M059J (cell line): ENCODE data around the gene SNX11. TPM values are rescaled to one million over a fixed set of nuclear protein-coding genes. Genes with fewer than 3 reads are reported as not detected.

Experiments
- DNase-seq: peaks from one replicate; pipeline ENCODE4 v3.0.0-alpha.2; 2012; ENCODE audit warnings: low read depth
- total RNA-seq: library from RNA; depleted of rRNA; stranded (reverse); fragments of >200 nt; shearing (Covaris generic); gene quantifications from 2 replicates; pipeline ENCODE4 v1.2.3, GENCODE V29; 2014

The SNX11 gene
- total RNA-seq, 1 experiment from 2014 or later: 18.1 TPM

DNA sequence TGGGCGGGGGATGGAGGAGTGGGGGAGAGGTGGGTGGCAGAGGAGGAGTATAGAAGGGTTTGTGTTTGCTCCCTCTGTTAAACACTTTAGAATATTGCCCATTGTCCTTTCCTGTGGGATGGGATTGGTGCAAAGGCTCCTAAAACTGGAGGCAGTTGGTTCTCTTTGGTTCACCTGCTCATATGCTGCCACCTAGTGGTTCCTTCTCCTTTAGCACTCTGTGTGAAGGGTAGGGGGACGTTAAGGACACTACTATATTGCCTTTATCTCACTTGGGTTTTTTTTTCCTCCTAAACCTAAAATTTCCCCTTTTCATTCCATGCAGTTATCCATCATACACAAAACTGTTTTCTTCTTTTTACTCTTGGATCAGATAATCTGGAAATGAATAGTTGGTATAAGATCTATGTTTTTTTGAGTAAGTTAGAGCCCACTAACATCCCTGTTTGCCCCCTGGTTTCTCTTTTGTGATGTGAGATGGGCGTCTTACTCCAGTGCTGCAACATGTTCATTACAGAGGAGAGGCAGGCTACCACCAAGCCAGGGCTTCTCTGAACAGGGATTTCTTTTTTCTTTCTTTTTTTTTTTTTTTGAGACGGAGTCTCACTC, 23.8 kb downstream of the SNX11 start:
- DNase-seq: peak; percentile 76

DNA sequence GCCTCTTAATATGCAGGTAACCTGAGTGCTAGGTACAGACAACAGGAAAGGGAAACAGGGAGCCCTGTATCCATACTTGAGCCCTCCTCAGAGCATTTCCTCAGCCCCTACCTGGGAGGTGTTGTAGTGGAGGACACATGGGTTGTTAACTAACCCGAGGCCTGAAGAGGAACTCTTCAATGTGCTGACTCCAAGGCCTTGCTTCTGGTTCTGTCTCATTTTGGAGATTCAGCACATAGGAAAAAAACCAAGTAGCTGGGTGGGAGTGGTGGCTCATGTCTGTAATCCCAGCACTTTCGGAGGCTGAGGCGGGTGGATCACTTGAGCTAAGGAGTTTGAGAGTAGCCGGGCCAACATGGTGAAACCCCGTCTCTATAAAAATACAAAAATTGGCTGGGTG, 24.8 kb downstream of the SNX11 start:
- DNase-seq: no peak

DNA sequence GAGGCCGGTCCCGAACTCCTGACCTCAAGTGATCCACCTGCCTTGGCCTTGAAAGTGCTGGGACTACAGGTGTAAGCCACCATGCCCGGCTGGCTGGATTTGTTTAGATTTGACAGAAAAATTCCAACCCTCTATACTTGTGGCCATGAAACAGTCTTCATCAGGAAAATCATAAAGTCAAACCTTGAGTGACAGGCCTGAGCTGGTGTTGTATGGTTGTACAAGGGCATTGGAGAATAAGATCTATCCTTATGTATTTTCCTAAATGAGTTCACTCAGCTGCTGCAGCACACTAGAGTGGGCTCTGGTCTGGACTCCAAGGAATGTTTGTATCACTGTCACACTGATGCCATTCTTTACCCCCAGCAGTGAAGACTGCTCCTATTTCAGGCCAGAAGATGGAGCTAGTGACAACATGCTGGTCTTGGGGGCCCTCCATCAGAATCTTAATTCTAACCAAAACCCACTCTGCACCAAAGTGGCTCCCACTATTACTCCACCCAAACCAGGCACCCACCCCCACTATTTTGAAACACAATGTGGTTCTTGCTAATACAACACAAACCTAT, 27.4 kb downstream of the SNX11 start:
- peak; percentile 27 for DNase-seq

DNA sequence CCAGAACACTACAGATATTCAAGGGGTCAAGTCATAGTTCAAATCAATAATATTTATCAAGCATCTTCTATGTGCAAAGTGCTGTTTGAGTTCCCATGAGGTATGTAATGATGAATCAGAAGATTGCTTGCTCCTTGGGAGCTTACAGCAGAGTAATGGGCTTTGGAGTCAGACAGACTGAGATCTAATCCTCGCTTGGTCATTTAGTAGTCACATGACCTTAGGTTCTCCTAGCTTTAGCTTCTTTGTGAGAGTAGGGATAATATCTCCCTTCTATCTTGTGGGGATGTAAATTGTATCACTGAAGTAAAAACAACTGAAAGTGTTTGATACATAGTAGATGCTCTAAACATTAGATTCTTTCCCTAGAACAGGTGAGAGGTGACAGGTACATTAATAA, 30.1 kb downstream of the SNX11 start:
- no peak for DNase-seq

DNA sequence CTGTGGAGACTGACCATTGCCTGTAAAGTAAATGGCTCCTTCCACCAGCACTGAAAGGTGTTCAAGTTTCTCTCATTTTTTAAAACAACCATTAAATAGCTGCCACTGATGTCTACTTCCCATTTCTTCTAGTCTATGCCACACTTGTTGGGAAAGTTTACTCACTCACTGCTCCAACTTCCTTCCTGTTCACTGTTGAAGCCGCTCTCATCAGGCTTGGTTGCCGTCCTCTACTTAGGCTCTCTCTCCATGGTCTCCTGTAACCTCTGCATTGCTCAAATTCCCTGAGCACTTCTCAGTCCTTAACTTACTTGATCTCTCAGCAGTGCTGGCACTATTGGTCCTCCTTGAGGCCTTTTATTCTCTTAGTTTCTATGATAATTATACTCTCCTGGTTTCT, 32.4 kb downstream of the SNX11 start:
- no peak for DNase-seq

DNA sequence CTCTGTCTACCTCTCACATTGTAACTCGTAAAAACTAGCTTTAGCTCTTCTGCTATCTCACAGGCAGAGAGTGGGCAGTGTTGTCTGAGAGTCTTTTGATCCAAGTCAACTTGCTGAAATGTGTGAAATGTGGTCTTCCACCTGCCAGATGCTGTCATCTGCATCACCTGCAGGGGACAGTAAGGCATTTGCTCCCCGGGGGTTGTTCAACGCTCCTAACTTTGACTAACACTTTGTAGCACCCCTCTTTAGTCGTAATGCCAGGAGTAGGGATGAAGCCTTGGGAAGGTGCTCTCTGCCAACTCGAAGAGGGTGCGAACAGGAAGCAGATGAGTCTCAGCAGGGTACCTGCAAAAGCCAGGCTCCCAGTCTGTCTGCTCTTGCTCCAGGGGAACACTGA, 36.1 kb downstream of the SNX11 start:
- no peak for DNase-seq

DNA sequence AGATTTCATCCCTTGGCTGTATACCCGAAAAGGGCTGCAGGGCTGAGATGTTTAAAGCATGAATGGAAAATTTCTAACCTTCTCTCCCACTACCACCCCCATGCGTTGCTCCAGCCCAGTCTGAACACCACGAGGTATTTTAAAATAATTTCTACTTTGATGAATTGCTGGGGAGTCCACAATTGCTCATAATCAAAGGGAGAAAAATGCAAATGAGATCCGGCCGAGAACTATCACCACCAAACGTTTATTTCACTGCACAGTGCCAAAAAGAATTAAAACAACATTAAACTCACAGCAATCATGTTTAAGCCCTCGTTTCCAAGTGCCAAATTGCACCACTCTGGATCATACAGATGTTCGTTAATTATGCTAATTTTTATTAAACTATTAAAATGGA, 36.7 kb downstream of the SNX11 start:
- no peak for DNase-seq

DNA sequence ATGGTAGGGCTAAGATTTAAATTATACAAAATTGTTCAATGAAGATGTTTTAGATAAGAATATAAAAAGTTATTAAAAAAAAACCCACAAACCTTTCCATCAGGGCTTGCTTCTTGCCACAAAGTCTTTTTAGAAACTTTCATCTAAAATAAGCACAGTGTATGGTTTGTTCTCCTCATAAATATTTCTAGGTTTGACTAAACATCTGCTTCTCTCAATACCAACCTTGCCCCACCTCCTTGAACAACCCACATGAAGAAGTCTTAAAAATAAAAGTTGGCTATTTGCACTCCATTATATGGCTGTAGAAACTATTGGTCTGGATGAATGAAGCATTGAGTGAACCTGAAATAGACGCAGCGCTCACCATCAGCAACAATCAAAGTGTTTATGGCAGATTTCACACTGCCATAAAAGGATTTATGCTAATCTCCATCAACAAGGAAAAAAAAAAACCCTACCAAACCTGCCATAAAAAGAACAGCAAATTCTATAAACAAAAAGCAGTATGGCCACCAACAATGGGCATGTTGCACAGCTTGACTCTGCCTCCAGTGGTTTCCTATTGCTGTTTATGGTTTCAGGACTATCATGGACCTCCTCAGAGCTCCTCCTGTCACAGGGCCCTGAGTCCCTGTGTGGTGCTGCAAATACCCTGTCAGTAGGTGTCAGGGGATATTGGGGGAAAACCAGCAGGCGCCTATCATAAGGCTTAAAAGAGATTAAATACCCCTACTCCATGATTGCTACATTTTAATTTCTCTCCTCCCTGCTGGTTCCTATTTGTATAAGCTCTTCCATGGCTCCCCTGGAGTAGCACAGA, 37.6 kb downstream of the SNX11 start:
- DNase-seq: no peak

DNA sequence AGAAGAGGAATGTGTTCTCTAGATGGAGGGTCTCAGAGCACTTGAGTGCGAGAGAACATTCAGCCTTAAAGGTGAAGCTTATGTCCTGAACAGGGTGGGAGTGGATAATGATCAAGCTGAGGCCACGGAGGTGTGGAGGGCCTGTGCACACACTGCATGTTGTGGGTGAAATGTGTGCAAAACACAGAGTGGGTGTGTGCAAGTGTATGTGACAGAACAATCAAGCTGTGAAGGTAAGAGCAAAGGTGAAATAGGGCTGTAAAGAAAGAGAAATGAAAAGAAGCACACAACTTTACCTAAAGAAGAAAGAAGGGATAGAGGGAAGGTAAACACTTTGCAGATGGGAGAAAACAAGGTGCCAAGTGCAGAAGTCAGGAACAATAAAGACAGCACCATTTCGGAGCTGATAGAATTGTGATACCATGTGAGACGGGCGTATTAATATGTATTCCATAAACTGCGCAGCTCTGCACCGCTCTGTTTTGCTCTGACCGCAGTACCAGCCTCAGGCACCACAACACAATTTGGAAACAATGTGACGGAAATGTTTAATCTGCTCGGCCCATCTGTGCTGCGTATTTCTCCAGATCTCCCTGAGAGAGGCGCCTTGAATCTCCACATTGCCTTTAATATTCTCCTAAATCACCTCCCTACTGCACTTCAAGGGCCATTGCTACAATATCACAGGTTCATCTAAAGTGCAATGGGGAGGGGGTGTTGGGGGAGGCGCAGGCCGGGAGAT, 40.6 kb downstream of the SNX11 start:
- no peak for DNase-seq

DNA sequence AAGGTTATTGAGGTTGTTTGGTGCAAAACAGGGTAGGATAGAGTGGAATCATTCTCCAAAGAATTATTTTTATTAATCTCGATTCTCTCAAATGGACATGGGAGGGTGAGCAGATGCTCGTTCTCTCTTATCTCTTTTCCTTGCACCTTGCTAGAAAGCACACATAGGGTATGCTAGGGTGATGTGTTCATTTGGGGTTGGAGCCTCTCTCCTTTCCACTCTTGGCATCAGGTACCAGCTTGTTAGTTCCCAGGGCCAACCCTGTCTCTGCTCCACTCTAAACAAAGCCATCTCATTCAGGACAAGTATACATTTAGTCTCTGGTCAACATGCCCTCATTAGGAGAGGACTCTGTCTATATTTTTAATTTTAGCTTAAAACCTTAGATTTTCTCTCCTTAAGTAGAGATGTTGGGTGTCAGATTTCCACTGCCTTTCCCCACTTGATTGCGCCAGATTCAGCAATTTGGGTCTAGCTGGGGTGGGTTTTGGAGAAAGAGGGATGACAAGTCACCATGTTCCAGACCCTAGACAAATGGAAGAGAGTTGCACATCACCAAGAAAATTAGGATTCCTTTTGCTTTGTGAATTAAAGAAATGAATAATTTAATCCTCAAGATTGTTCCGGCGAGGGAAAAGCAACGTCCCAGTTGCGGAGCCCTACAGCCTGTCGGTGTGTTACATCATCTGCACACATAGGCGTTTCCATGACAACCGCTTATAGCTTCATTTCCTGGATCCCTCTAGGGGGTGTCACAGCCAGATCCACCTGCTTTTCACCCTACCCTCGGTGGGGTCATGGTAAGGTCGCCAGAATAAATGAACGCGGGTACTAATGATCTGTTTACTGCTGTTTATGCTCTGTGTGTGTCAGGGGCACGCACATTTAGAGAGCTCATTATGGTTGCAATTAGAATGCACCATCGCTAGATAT, 41.6 kb downstream of the SNX11 start:
- DNase-seq: no peak

DNA sequence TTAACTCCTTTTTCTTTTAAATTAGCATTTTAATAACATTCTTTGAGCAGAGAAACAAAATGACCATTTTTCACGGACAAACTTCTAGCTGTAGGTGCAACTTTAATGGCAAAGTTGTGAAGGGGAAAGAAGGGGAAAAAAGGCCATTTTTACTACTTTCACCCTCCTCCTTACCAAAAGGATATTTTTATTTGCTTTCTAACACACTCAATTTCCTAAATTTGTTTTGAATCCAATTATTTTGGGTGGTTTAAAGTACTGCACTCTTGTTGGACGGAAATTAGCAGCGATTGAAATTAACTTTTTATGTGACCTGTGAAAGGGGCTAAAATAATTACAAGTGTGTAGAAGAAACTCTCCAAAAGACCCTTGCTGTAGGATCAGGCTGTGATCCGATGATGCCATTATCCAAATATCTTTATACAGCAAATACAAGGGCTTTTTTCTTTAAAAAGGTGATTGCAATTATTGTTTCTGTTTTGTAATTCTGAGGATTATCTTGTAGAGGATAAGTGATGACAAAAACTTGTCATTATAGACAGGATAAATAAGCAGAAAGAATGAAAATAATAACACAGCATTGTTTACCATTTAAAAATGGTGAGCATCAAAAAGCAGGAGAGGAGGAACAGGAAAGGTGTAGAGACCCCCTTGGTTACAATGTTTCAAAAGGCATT, 42.4 kb downstream of the SNX11 start:
- no peak for DNase-seq

DNA sequence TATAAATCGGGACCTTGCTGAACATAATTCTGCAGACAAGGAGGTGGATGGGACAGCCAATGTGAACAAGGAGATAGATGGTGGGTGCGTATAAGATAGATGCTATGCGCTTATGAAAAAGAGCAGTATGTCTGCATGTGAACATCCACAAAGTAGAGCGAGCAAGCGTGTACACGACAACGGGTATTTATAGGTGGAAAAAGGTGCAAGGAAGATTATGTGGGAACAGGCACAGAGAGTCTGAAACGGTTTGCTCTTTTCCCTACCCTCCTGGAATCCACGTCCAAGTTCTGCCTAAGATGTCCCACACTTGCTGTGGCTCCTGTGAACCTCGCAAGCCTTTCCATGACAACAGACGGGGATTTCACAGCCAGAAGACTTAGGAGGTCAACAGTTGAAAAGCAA, 43.0 kb downstream of the SNX11 start:
- DNase-seq: no peak

DNA sequence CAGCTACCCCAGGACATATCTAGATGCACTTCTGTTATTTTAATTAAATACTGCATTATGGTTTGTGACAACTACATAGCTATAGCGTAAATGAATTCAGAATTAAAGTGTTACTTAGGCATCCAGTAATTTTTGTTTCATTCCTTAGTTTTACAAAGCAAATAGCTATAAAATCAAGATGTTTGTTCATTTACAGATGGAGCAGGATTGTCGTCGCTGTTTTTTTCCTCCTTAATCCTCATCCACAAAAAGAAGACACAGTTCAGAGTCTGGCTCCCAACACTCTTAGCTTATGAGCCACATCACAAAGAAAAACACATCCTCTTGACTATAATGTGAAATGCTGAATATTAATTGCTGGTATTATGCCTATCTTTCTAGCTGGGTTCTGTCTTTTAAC, 43.7 kb downstream of the SNX11 start:
- no peak for DNase-seq

DNA sequence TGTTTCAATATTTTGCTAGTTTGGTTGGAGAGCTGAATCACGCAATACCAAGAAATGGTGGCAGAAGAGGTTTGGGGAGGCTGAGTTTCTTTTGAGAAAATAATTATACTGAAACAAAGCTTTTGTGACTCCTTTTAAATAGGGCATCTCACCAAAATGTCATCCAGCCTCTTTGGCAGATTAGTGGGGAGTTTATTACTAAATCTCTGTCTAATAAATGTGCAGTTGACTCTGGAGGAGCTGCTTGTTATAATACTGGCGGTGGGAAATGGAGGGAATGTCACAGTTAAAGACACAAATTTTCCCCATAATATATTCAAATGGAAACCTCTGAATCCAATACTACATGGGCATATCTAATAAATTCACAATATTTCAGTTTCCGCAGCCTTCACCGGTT, 44.7 kb downstream of the SNX11 start:
- DNase-seq: no peak

DNA sequence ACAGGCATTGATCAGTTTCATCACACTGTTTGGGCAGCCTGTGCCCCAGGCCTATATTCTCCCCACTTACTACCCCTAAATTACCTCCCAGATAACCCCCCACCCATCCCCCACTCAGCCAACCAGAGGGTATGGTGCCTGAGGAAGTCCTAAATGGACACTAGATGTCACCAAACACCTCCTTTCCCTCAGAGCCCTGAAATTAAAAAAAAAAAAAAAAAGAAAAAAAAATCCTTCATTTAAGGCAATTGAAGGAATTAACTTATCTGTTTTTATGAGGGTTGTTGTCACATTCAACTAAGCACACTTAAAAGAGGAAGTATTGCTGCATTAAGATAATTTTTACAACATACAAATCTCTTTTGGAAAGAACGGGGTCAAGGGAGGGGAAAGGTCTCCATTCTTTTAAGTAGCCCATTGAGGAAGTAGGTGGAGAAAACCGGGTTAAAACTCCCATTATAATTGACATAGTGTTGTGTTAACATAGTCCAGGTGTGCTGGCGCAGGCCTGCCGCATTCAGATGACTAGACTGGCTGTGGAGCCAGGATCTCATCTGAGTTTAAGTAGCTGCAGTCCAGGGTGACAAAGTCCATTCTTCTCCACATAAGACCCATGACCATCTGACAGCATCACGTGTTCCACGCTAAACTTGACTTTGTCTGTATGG, 46.3 kb downstream of the SNX11 start:
- DNase-seq: peak; percentile 60

DNA sequence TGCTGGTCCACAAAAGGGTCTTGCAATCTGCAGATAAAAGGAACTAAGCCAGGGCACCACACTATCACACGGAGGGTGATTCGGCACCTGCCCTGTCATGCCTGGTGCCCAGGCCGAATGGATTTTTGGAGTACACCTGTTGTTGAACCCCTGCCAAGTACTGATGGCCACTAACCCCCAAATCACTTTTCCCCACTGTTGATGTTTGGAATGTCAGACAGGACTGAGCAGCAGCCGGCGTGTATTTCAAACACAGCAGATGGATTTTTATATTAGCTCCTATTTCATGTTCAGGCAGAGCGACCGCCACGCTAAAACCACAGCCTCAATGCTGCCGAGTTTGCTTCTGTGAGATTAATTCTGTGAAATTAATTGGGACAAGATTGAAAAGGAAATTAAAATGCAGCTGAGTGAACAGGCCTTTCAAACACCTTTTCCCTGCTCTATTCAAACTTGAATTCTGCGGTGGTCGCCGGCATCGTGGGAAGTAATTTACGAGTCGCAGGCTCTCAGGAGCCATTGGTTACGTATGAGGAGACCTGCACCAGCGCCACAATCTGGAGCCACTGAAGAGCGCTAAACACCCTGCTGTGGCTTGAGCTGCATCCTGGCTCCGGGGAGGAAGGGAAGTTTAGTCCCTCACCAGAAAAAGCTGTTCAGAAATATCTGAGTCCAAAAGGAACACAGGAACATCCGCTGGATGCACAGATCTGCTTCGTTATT, 48.5 kb downstream of the SNX11 start:
- DNase-seq: no peak

DNA sequence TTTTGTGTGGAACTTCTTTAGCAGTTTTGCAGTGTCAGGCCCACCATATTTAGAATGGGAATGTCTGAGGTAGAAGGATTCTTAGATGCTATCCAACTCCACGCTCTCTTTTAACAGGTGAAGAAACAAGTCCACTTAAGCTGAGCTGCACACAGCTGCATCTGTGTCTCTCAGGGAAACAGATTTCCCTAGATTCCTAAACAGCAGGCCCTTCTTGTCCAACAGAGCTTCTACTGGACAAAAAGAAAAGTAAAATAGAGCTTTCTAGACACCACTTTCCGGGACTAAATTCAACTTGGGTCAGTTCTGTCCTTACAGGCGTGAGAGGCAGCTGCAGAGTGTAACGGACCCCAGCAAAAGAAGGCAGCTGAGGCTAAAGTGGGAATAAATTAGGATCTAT, 51.7 kb downstream of the SNX11 start:
- no peak for DNase-seq

DNA sequence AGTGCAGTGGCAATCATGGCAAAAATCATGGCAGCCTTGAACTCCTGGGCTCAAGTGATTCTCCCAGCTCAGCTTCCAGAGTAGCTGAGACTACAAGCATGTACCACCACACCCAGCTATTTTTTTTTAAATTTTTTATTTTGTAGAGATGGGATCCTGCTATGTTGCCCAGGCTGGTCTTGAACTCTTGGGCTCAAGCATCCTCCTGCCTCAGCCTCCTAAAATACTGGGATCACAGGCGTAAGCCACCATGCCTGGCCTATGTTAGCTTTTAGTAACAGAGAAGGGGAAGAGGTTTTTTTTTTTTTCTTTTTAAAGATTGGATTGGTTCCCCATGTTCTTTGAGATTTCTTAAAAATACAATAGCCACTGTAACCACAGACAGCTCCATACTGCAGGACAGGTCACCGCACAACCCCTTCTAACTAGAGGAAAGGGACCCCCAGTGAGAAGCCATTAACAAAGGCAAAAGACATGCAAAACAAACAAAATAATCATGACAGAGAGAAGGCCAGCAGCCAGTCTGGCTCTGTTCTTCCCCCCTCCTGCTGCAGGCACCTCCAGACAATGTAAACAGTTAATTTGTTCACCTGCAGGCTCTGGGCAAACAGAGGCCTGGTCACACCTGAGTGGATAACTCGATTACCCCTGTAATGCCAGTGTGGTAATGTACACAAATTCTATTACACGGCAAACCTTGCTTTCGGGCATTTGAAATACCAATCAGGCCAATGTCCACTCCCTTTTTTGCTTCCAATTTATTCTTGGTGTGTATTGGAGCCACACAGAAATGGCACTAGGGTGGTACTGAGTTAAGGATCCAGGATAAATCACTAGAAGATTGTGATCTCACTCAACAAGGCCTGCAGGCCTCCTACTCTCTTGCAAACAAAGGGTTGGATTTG, 52.9 kb downstream of the SNX11 start:
- no peak for DNase-seq
